ENCODE measurements around the gene RAB40B. TPM values are rescaled to one million over a fixed set of nuclear protein-coding genes. Genes with fewer than 3 reads are reported as not detected.

RAB40B gene
- total and polyA plus RNA-seq, 2 of the 13 experiments (the other 11 are each of a cell fraction or from before 2014, with no cell fraction given), result 6.2 to 6.5 TPM

- TF ChIP-seq HES4 (CRISPR knock-in tag; IDR thresholded peaks at IDR 0.05; ENCODE audit: borderline replicate concordance) (peak; percentile 99; the same call in 1 of the 2 replicates), SETDB1 (CRISPR knock-in tag; IDR thresholded peaks at IDR 0.05; ENCODE audit: borderline replicate concordance) (peak; percentile 43; the same call in 1 of the 2 replicates), GATAD2A (CRISPR knock-in tag; IDR thresholded peaks at IDR 0.05) (peak; percentile 99), ZNF775 (CRISPR knock-in tag; IDR thresholded peaks at IDR 0.05; ENCODE audit: borderline replicate concordance) (peak; percentile 96; the same call in 1 of the 2 replicates), ZNF20 (CRISPR knock-in tag; IDR thresholded peaks at IDR 0.05) (no peak), ZNF580 (CRISPR knock-in tag; IDR thresholded peaks at IDR 0.05; ENCODE audit: borderline replicate concordance, low read depth) (peak; percentile 100), ZNF3 (CRISPR knock-in tag; IDR thresholded peaks at IDR 0.05) (peak; percentile 91), NRL (CRISPR knock-in tag; IDR thresholded peaks at IDR 0.05; ENCODE audit: borderline replicate concordance) (peak; percentile 100), SMAD3 (CRISPR knock-in tag; IDR thresholded peaks at IDR 0.05) (peak; percentile 99), ZNF782 (CRISPR knock-in tag; IDR thresholded peaks at IDR 0.05; ENCODE audit: borderline replicate concordance) (peak; percentile 100), ARID2 (CRISPR knock-in tag; IDR thresholded peaks at IDR 0.05; ENCODE audit: borderline replicate concordance) (peak; percentile 99), BRF2 (CRISPR knock-in tag; IDR thresholded peaks at IDR 0.05) (peak; percentile 98), ZNF747 (CRISPR knock-in tag; IDR thresholded peaks at IDR 0.05; ENCODE audit: borderline replicate concordance) (peak; percentile 100), SUZ12 (IDR thresholded peaks at IDR 0.05; ENCODE audit: low read depth, low read length) (no peak), IRX3 (CRISPR knock-in tag; IDR thresholded peaks at IDR 0.05; ENCODE audit: borderline replicate concordance, low read depth) (peak; percentile 97), GABPA (IDR thresholded peaks at IDR 0.05; ENCODE audit: low read depth, low read length) (no peak), GABPA (CRISPR knock-in tag; IDR thresholded peaks at IDR 0.05; ENCODE audit: low read depth) (peak; percentile 51; the same call in 1 of the 2 replicates), ZNF30 (CRISPR knock-in tag; IDR thresholded peaks at IDR 0.05) (peak; percentile 98), CBX2 (IDR thresholded peaks at IDR 0.05; ENCODE audit: low read depth, low read length) (no peak), CBX2 (CRISPR knock-in tag; IDR thresholded peaks at IDR 0.05; ENCODE audit: low read depth) (no peak), MED8 (CRISPR knock-in tag; IDR thresholded peaks at IDR 0.05; ENCODE audit: insufficient replicate concordance) (peak; percentile 73), RAD51 (IDR thresholded peaks at IDR 0.05; ENCODE audit: borderline replicate concordance) (peak; percentile 52; the same call in 1 of the 2 replicates), SRSF1 (optimal IDR thresholded peaks at IDR 0.05; ENCODE audit: low read depth, low read length) (peak; percentile 99), GZF1 (CRISPR knock-in tag; IDR thresholded peaks at IDR 0.05) (peak; percentile 94), STAT6 (CRISPR knock-in tag; IDR thresholded peaks at IDR 0.05; ENCODE audit: borderline replicate concordance) (no peak; the same call in none of the 2 replicates), POLR2A (IDR thresholded peaks at IDR 0.05; ENCODE audit: insufficient read depth in 1 of 2, low read depth in 2 of 2, low read length in 2 of 2) (peak in 1 of 2 experiments; percentile 49; a peak in 1 of 4 replicates), REPIN1 (CRISPR knock-in tag; IDR thresholded peaks at IDR 0.05; ENCODE audit: borderline replicate concordance, low read depth) (peak; percentile 100), ZNF841 (CRISPR knock-in tag; IDR thresholded peaks at IDR 0.05; ENCODE audit: borderline replicate concordance) (peak; percentile 98)
Observed at GRCh38 chr17:82737967-82738877, 39.7 kb upstream of the RAB40B start (continued).
